ENCODE results near the gene RGSL1. TPM values are rescaled to one million over a fixed set of nuclear protein-coding genes. Genes with fewer than 3 reads are reported as not detected.

RGSL1 gene
- total and polyA plus RNA-seq, 9 of the 15 experiments (the other 6 are each of a cell fraction or from before 2014, with no cell fraction given): 0.03 TPM; not detected in 8

- Histone ChIP-seq H3K9me1 (ENCODE audit: control insufficient read depth, insufficient read depth, low read length) (no peaks in the 10 kb centered on the region), H3K9ac (ENCODE audit: insufficient read depth in 1 of 2, low read depth in 2 of 2, low read length in 2 of 2) (no peak overlapping the region), H3K9me3 (replicated peaks; ENCODE audit: control insufficient read depth, insufficient read depth, low read depth, low read length) (no peaks in the 10 kb centered on the region), H3K27ac (ENCODE audit: extremely low read depth, low read depth, low read length) (no peak overlapping the region), H3K4me2 (ENCODE audit: insufficient read depth, low read length) (no peak overlapping the region), H4K20me1 (replicated peaks; ENCODE audit: control insufficient read depth, insufficient read depth, low read length) (no peaks in the 10 kb centered on the region), H2AFZ (ENCODE audit: low read depth, low read length) (no peak overlapping the region), H3K27me3 (ENCODE audit: control insufficient read depth in 2 of 2, insufficient read depth in 2 of 2, low read length in 2 of 2) (peaks cover 0 to 8% of the 10 kb centered on the region in 2 experiments; a peak in 1 of 5 replicates), H3K36me3 (ENCODE audit: control insufficient read depth, insufficient read depth, low read length) (no peaks in the 10 kb centered on the region), H3K4me3 (no peak overlapping the region), H3K79me2 (ENCODE audit: control insufficient read depth, insufficient read depth, low read length) (no peaks in the 10 kb centered on the region), H3K4me1 (replicated peaks in 1 of 2; ENCODE audit: control insufficient read depth in 2 of 2, insufficient read depth in 2 of 2, low read length in 2 of 2) (0 out of 5 replicates have a peak, but pooled peaks cover 0 to 3% of the 10 kb centered on the region in 2 experiments)
- DNase-seq (ENCODE audit: extremely low read depth in 1 of 4, low spot score in 3 of 4): peak; percentile 72 to 76 (median 73)
- peak; percentile 51; the same call in 2 of the 3 replicates for ATAC-seq
- in situ Hi-C loops (cut with MboI) (loop anchor here (5.0 to 10.0 kb wide), 2 partner anchors 192 to 511 kb away; partner anchors contain the start of gene NPL), intact Hi-C loops (cut with micrococcal nuclease) (loop anchor here (2.0 kb wide), 2 partner anchors 149 to 511 kb away; no protein-coding TSS in a partner anchor)
- peak; percentile 90 for FAIRE-seq
- POLR2A ChIA-PET: interaction anchor here (0.6 to 1.7 kb wide), 13 partner anchors 9 to 676 kb away, joined by 3 to 5 read pairs (median 3); partner anchors contain the start of gene RGS16
- BruUV-seq (replicated peaks): no TSS peak
- 23% methylated on average over 4 of the region's 4 CpGs for WGBS (ENCODE audit: insufficient coverage, low coverage, missing lambda C conversion rate)
- CTCF ChIA-PET (ENCODE audit: low intra/inter-chr PET ratio): interaction anchor here (0.6 to 2.5 kb wide), 4 partner anchors 187 to 211 kb away, joined by 3 to 13 read pairs (median 6); no protein-coding TSS in a partner anchor
- TF ChIP-seq SMC3 (conservative IDR thresholded peaks at IDR 0.05; ENCODE audit: insufficient read depth, low read depth, low read length): peak; percentile 84
- TF ChIP-seq ZBTB17 (CRISPR knock-in tag; IDR thresholded peaks at IDR 0.05): no peak
- no peak for TF ChIP-seq ZNF253 (CRISPR knock-in tag; conservative IDR thresholded peaks at IDR 0.05)
- TF ChIP-seq JUN (IDR thresholded peaks at IDR 0.05; ENCODE audit: borderline replicate concordance, low read depth, low read length): no peak
- no peak for TF ChIP-seq JUN (CRISPR knock-in tag; IDR thresholded peaks at IDR 0.05; ENCODE audit: borderline replicate concordance)
- TF ChIP-seq ZBTB1 (CRISPR knock-in tag; IDR thresholded peaks at IDR 0.05; ENCODE audit: borderline replicate concordance, low read depth): no peak
- no peak for TF ChIP-seq HBP1 (CRISPR knock-in tag; IDR thresholded peaks at IDR 0.05)
- TF ChIP-seq KLF16 (IDR thresholded peaks at IDR 0.05): 0 out of 2 replicates have a peak, but pooled peaks have one; percentile 31
- TF ChIP-seq CBFA2T2 (conservative IDR thresholded peaks at IDR 0.05): no peak
- TF ChIP-seq MAZ (CRISPR knock-in tag; conservative IDR thresholded peaks at IDR 0.05 in 1 of 2, IDR thresholded peaks at IDR 0.05 in 1 of 2): peak in 1 of 2 experiments; percentile 34; a peak in 1 of 4 replicates
- TF ChIP-seq ZNF384 (IDR thresholded peaks at IDR 0.05; ENCODE audit: low read depth, low read length): 0 out of 2 replicates have a peak, but pooled peaks have one; percentile 7
- no peak for TF ChIP-seq KAT2B (IDR thresholded peaks at IDR 0.05; ENCODE audit: low read depth, low read length)
Observed at GRCh38 chr1:182595641-182596240, 145.8 kb downstream of the RGSL1 start.
